Stimulated activated CD8-positive, alpha-beta memory T cell treated with anti-CD3 and anti-CD28 coated beads, Interleukin-15, amount 100 ng/mL, for 1 hour (primary cell): ENCODE measurements around the gene BEX4.
"Not testable (repeated sequence)": the region's sequence is repeated elsewhere in the genome, so short reads cannot be mapped to it uniquely, and the experiment has no call there.

ENCODE experiments used
- DNase-seq: peaks from one replicate; pipeline ENCODE4 v3.0.0-alpha.2; 2020; ENCODE audit warnings: low read depth

BEX4 gene, protein sequence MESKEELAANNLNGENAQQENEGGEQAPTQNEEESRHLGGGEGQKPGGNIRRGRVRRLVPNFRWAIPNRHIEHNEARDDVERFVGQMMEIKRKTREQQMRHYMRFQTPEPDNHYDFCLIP

GRCh38 chrX:103214870-103215424 lies at the start of gene BEX4:
Gene BEX4 (plus strand): TSS chrX:103215108. CDS start chrX:103216154, 1,046 bp downstream.
- DNase-seq, result peak; percentile 65

DNA sequence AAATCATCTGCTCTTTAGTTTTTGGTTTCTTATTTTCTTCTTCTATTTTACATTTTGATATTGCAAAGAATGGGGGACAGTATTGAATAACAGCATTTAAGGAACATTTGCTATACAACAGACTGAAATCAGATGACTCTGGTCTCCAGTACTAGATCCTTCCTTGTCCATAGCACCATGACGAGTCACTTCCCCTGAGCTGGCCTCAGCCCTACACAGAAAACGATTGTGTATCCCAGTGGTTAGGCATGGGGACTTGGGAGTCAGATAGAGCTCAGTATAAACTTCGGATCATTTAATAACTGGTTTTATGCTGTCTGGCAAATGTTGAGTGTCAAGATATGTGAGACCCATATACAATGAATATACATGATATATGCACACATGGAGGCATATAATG lies 44.7 kb upstream of the BEX4 start:
- no peak for DNase-seq

DNA sequence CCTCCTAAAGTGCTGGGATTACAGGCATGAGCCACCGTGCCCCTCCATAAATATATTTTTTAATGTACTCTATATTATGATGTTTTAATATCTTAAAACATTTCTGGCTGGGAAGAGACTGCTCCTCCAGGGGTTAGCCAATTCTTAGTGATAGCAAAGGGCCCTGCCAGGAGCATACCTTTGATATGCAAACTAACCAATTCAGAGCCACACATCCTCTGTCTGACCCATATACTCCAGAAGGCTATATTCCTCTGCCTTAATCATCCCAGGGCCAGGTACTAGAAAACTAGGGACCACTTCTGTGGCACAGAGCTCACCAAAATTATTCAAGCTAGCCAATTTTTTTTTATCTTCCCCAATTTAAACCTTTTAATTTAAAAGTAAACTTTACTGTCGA lies 43.6 kb upstream of the BEX4 start:
- DNase-seq, result no peak

DNA sequence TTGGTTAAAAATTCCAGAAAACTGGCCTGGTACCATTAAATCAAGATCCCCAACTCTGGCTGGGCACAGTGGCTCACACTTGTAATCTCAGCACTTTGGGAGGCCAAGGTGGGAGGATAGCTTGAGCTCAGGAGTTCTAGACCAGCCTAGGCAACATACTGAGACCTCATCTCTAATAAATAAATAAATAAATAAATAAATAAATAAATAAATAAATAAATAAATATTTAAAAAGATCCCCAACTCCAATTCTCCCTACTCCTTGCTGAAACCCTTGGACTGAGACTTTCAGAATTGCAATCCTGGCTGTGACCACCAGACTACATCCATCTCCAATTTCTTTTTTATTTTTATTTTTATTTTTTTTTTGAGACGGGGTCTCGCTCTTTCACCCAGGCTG lies 39.7 kb upstream of the BEX4 start:
- DNase-seq, result not testable (repeated sequence)

DNA sequence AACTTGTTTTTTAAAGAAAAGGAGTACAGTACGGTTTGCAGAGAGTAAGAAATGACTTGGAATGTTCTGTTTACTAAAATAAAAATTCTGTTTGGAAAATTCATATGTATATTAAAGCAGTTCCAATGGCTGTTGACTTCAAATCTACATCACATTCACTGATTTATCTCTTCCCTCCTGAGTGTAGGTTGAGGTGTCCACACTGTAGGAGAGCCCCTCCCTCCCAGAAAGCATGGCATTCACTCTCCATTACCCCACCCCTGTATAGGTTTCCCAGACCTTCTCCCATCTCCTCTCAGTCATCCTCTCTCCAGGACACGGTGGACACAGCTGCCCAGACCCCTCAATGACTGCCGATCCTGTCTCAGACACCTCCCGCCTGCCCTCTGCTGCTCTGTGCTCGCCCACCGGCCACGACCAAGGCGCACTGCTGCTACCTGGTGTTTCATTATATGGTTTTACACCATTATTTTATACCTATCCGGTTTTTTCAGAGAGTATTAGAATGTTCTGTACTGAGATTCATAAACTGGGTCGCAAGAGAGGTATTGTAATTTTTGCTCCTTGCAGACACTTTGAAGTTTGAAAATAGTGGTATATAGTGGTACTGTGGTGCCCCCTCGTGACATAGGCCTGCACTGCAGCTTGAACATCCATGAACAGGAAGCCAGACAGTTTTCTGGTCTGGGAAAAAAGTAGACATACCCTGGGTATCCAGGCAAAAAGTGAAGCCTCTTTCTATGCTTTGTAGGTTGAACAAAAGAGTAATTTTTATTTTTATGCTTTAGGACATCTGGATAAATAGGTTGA lies 38.8 kb upstream of the BEX4 start:
- DNase-seq, result no peak

DNA sequence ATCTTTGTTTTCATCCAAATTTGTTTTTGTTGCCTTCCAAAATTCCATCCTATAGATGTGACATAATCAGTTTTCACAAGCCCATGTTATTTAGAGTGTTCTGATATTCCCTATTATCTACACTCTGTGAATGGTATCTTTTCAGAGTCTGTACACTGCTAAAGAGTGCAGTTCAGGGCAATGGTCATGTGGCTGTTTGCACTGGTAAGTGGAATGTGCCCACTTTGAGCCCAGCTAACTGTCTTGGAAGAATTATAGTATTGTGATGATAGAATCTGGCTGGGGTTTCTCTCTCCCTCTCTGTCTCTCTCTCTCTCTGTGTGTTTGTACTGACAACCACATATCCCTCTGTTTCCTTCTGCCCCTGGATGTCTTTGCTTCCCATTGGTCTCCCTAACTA lies 37.4 kb upstream of the BEX4 start:
- DNase-seq, result no peak

DNA sequence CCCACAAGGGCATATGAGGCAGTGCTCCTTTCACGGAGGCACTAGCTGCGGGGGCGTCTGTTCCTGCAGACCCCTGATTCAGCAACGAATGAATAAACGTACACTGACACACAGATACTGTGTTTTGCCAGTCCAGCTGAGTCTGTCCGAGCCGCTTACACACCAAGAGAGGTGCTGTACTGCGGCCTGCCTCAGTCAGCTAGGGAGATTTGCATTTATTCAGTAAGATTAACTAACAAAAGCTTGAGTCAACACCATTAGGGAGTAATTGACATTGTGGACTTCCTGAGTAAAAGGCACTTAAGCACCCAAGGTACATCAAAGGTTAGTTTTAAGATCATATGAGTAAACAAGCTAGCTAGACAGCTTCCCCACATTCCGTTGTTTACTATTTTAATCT lies 31.0 kb upstream of the BEX4 start:
- no peak for DNase-seq

DNA sequence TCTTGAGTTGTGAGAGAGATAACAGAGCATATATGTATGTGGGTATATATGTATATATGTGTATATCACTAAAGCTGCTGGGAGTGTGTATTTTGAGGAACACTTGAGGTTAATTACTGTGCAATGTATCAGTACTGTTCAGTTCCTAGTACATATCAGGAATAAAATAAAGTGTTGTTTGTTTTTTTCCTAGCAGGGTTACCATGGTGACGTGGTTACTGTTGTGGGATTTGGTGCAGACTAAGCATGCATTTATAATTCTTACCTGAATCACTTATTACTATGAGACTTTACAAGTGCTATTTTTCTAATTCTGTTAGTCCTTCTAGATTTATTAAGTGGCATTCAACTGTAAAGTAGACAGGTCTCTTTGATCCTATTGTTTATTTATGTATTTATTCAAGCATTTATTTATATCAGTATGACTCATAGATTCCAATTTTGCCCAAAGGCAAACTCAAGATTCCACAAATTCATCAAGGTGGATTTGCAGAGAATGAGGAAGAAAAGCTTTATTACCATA lies 26.9 kb upstream of the BEX4 start:
- no peak for DNase-seq

GRCh38 chrX:103197721-103198306 lies 17.1 kb upstream of the BEX4 start:
- no peak for DNase-seq

GRCh38 chrX:103198668-103199067 lies 16.2 kb upstream of the BEX4 start:
- DNase-seq, result not testable (repeated sequence)

DNA sequence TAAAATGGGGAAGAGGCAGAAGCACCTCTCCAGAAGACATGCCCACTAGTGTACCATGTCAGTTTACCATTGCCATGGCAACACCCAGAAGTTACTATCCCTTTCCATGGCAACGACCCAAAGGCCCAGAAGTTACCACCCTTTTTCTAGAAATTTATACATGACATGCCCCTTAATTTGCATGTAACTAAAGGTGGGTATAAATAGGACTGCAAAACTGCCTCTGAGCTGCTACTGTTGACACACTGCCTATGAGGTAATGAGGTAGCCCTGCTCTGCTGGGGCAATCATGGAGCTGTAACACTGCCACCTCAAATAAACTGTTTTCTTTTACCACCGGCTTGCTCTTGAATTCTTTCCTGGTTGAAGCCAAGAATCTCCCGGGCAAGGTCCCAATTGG lies 13.9 kb upstream of the BEX4 start:
- no peak for DNase-seq

DNA sequence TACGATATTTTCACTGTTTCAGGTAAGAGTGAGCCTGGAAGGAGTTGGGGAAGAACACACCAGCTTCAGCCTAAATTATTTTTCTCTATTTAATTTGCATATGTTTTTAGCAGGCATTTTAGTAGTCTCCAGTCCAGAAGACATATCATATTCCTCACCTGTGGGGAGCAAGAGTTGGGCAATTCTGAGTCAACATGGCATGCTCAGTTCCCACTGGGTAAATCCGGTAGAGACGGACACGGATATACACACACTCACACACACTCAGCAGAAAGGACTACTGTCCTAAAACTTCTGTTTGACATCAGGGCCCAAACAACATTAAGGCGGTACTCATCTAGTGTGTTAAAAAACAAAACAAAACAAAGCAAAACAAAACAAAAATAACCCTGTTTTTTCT lies 4.9 kb upstream of the BEX4 start:
- no peak for DNase-seq

DNA sequence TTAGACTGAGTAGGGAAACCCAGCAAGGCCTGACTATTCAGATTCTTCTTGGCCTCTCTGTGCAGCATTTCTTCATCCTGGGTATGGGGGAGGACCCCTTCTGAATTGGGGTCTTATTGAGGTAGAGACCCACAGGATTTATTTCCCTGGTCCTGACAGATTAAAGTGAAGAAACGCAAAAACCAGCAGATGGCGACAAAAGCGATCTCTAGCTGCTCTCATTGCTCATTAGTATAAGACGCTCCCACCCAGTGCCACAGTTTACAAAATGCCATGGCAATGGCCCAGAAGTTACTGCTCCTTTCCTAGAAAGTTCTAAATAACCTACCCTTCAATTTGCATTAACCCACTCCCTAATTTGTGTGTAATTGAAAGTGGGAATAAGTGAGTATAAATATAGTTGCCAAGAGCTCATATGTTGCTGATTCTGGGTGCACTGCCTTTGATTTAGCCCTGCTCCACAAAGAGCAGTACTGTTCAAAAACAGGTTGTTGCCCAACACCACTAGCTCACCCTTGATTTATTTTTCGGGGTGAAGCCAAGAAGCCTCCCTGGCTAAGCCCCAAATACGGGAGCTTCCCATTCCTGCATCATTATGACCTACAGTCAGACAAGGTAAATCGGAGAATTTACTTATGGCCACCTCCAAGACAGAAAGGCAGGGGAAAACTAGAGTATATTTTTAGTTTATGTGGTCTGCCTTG lies 3.7 kb upstream of the BEX4 start:
- peak; percentile 16 for DNase-seq

GRCh38 chrX:103212749-103213457 lies 2.0 kb upstream of the BEX4 start:
- no peak for DNase-seq

- DNase-seq, result no peak
Observed at GRCh38 chrX:103215425-103215991, 600 bp downstream of the BEX4 start.

GRCh38 chrX:103220511-103221323 lies 5.8 kb downstream of the BEX4 start:
- DNase-seq, result no peak

DNA sequence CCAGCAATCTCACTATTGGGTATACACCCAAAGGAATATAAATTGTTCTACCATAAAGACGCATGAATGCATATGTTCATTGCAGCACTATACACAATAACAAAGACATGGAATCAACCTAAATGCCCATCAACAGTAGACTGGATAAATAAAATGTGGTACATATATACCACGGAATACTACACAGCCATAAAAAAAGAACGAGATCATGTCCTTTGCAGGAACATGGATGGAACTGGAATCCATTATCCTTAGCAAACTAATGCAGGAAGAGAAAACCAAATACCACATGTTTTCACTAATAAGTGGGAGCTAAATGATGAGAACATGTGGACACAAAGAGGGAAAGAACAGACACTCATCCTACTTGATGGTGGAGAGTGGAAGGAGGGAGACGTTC lies 11.0 kb downstream of the BEX4 start:
- DNase-seq, result not testable (repeated sequence)

DNA sequence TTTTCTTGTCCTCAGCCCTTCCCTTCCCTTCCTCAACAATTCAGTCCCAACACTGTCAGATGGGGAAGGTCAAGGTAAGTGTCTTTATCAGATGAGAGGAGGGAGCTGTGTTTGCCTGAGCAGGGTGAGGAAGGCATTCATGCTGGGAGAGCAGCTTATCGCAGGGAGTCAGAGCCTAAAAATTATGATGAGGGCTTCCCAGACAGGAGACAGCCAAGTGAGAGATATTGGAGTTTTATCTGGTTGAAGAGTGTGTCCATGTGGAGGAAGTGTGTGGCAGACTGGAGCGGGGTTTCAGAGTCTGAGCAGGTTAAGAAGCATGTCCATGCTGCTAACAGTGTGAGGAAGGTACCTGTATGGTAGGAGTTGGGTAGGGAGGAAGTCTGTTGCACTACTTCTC lies 18.4 kb downstream of the BEX4 start:
- DNase-seq, result no peak

- DNase-seq, result no peak
Observed at GRCh38 chrX:103234869-103235268, 20.0 kb downstream of the BEX4 start.

DNA sequence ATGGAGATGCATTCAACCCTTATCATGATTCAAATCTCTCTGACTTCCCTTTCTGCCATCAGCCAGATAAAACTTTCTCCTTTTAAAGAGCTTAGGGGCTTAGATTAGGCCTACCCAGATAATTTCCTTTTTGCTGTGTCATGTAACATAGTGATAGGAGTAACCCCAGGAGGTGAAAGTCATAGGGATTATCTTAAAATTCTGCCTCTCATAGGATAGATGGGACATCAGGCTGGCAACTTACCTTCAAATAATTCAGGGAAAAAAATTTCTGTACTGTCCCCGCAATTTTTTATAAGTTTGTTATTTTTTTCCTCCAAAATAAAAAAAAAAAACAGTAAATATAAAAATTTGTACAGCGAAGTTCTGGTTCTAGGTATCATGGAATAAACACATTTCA lies 20.7 kb downstream of the BEX4 start:
- DNase-seq, result not testable (repeated sequence)
